Activated CD8-positive, alpha-beta memory T cell treated with anti-CD3 and anti-CD28 coated beads, Interleukin-2, amount 50 U/mL, for 1 hour (primary cell): ENCODE data around the gene AXL.

ENCODE experiments used
- DNase-seq: peaks from one replicate; pipeline ENCODE4 v3.0.0-alpha.2; 2020; ENCODE audit errors: extremely low read depth

The AXL gene

DNA sequence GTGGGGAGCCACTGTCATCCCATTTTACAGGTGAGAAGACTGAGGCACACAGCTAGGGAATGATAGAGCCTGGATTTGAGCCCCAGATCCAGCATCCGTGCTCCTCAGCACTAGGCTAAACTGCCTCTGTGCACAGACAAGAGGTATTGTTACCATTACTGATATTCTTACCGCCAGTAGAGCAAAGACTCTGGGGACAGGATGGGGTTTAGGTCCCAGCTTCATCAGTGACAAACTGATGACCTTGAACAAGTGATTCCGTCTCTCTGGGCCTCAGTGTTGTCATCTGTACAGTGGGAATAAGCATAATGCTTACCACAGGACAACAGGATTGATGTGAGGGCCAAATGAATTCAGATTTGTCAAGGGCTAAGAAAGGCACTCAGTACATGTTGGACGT, 16.5 kb downstream of the AXL start:
- DNase-seq = no peak

- DNase-seq = no peak
Observed at GRCh38 chr19:41238244-41238643, 19.2 kb downstream of the AXL start.

GRCh38 chr19:41239363-41239762, 20.3 kb downstream of the AXL start:
- DNase-seq = no peak

GRCh38 chr19:41239961-41240574, 21.0 kb downstream of the AXL start:
- no peak for DNase-seq

DNA sequence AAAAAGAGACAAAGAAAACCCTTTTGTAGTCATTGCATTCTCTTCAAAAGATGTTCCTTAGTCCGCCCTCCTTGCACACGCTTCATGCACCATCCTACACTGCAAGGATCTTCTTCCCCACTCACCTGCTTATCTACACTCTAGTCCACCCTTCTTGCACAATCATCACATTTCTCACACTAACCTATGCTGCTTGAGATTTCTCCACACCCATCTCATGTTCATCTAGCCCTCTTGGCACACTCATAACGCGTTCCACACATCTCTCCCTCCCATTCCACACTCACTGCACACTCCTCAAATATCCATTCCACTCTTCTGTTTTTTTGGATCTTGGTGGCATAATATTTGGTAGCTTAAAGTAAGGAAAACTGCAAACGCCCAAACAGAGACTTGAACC, 22.8 kb downstream of the AXL start:
- no peak for DNase-seq

- no peak for DNase-seq
Observed at GRCh38 chr19:41244117-41244516, 25.1 kb downstream of the AXL start.

- no peak for DNase-seq
Observed at GRCh38 chr19:41245843-41246242, 26.8 kb downstream of the AXL start.

GRCh38 chr19:41248895-41249294, 29.9 kb downstream of the AXL start:
- no peak for DNase-seq

DNA sequence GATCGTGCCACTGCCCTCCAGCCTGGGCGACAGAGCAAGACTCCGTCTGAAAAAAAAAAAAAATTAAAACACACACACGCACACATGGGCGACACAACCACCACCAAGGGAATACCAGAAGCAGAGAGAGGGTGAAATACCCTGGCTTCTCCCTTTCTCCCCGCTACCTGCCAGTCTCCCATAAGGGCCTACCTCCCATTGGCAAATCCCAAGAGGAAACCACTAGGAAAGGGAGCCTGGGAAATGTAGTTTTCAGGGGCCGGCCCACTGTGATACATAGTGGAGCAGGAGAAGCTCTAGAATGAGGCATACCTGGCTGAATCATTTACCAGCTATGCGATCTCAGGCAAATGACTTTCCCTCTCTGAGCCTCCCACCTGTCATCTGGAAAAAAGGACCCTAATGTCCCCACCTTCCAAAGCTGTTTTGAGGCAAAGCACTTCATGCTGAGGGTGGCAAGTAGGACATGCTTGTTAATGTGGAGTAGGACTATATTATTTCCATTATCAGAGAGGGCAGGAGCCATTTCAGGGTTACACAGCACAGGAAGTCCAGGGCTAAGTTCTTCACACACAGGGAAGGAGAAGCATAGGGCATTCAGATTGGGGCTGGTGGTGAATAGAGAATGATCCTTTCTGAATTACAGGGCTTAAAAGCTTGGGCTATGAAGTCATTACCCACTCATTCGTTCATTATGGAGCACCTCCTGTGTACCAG, 30.8 kb downstream of the AXL start:
- no peak for DNase-seq

DNA sequence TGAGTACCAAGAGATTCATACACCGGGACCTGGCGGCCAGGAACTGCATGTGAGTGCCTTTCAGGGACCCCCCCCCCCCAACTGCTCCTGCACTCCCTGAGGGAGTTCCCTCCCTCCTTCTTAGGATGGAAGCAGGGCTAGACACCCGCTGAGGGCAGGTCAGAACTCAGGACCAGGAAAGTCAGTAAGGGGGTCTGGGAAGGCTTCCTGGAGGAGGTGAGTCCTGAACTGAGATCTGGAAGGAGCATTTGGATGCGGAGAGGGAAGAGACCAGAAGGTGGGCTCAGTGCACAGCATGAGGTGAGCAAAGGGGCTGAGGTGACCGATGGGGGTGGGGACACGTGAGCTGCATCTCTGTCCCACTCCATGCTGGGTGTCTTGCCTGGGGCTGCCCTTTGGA, 34.6 kb downstream of the AXL start:
- DNase-seq = no peak

DNA sequence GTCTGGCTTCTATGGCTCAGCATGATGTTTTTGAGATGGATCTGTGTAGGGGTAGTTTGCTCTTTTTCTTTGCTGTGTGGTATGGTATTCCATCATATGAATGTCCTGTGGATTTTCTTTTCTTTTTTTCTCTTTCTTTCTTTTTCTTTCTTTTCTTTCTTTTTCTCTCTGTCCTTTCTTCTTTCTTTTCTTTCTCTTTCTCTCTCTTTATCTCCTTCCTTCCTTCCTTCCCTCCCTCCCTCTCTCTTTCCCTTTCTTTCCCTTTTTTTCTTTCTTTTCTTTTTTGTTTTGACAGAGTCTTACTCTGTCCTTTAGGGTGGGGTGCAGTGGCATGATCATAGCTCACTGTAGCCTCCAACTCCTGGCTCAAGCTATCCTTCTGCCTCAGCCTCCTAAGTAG, 36.1 kb downstream of the AXL start:
- no peak for DNase-seq

- DNase-seq = no peak
Observed at GRCh38 chr19:41261474-41262190, 42.6 kb downstream of the AXL start.

DNA sequence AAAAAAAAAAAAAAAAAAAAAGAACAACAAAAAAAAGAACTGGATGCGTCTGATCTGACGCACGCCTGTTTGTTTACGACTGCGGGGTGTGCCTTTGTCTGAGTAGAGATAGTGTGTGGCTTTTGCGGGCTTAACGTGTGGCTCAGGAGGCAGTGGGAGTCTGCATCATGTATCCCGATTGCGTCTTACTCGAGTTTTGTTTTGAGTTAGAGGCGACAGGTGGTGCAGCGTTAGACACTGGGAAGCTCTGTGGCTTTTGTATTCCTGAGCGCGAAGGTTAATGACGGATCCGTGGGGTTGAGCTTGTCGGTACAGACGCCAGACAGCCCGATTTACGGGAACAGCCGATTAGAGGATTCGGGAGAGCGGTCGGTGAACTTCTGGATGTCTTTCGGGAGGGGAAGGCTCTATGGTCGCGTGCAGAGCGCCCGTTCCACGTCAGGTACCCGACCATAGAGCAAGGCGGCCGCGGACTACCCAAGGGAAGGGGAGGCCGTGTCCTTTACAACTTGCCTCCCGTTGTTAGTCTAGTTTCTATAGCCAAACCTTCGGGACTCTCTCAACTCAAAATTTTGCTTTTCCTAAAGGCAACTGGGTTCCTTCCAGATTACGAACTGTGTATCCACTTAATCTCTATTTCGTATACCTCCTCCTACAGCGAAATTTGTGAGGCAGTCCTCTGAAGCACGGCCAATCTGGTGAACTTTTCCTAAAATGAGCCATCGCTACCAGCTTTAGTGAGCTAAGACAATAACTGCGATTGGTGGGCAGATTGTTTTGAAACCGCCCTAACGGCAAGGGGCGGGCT, 44.2 kb downstream of the AXL start:
- peak; percentile 89 for DNase-seq

- DNase-seq = peak; percentile 98
Observed at GRCh38 chr19:41263850-41264580, 45.0 kb downstream of the AXL start, which contains the start of gene HNRNPUL1. HNRNPUL1 (plus strand) TSS chr19:41264372; CDS start chr19:41264504, 132 bp downstream.

- DNase-seq = no peak
Observed at GRCh38 chr19:41264581-41265394, 45.8 kb downstream of the AXL start.

- no peak for DNase-seq
Observed at GRCh38 chr19:41265395-41266153, 46.6 kb downstream of the AXL start.

- DNase-seq = no peak
Observed at GRCh38 chr19:41269055-41269454, 50.0 kb downstream of the AXL start.

DNA sequence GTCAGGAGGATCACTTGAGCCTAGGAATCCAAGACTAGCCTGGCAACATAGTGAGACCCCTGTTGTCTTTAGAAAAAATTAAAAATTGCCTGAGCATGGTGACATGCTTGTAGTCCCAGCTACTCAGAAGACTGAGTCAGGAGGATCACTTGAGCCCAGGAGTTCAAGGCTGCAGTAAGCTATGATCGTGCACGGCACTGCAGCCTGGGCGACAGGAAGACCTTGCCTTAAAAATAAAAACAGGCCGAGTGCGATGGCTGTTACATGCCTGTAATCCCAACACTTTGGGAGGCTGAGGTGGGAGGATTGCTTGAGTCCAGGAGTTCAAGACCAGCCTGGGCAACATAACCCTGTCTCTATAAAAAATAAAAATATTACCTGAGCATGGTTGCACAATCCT, 50.5 kb downstream of the AXL start:
- no peak for DNase-seq

DNA sequence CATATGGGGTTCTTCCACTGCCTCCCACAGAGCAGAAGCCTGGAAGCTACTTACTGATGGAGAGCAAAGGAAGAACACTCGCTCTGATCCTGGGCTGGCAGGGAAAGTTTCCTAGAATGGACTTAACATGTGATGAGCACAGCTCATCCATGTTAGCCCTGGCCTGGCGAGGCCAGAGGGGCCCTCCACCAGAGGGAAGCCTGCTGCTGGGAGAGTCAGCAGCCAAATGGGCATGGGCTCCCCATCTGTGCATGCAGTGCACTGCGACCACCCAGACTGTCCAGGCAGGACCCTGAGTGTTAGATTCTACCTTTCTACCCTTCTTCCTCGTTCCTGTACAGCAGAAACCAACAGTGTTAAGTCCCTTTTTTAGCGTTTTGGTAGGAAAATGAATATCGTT, 54.1 kb downstream of the AXL start:
- no peak for DNase-seq

GRCh38 chr19:41274802-41275201, 55.8 kb downstream of the AXL start:
- DNase-seq = no peak
